ENCODE results near the gene DUXA. TPM values are rescaled to one million over a fixed set of nuclear protein-coding genes. Genes with fewer than 3 reads are reported as not detected.

DUXA gene
- total RNA-seq (2022; extraction: Qiagen RNA extraction; ENCODE audit: low read depth), result not detected in 5 replicates

GRCh38 chr19:57167385-57167784 lies at the start of gene DUXA:
Gene DUXA (minus strand): TSS chr19:57167485. CDS start chr19:57167443, 42 bp downstream.

GRCh38 chr19:57191141-57192076 lies 24.1 kb upstream of the DUXA start, which contains the start of gene ZNF264:
Gene ZNF264 (plus strand): TSS chr19:57191500. CDS start chr19:57191914, 414 bp downstream.

Other genes with a start within 250 kb of the DUXA start
- not detected in 5 replicates for gene USP29, start 47.5 kb downstream of the DUXA start, total RNA-seq (2022; extraction: Qiagen RNA extraction; ENCODE audit: low read depth)
- not detected in 5 replicates for gene ZIM3, start 22.3 kb downstream of the DUXA start, total RNA-seq (2022; extraction: Qiagen RNA extraction; ENCODE audit: low read depth)
- 6.8 to 9.0 TPM (median 7.4 TPM) in 5 replicates for gene ZNF264, start 24.0 kb upstream of the DUXA start, total RNA-seq (2022; extraction: Qiagen RNA extraction; ENCODE audit: low read depth)
- gene AURKC, start 63.5 kb upstream of the DUXA start, total RNA-seq (2022; extraction: Qiagen RNA extraction; ENCODE audit: low read depth), result 0.23 to 0.73 TPM (median 0.37 TPM) in 5 replicates
- gene ZNF805, start 73.1 kb upstream of the DUXA start, total RNA-seq (2022; extraction: Qiagen RNA extraction; ENCODE audit: low read depth), result 1.2 to 2.4 TPM (median 2.0 TPM) in 5 replicates
- gene ZNF460, start 113.0 kb upstream of the DUXA start, total RNA-seq (2022; extraction: Qiagen RNA extraction; ENCODE audit: low read depth), result 0.89 to 1.2 TPM (median 0.96 TPM) in 5 replicates
- 0.78 to 1.7 TPM (median 1.4 TPM) in 5 replicates for gene ZNF543, start 153.0 kb upstream of the DUXA start, total RNA-seq (2022; extraction: Qiagen RNA extraction; ENCODE audit: low read depth)
- gene ZNF304, start 183.8 kb upstream of the DUXA start, total RNA-seq (2022; extraction: Qiagen RNA extraction; ENCODE audit: low read depth), result 2.0 to 2.5 TPM (median 2.3 TPM) in 5 replicates
- gene TRAPPC2B, start 196.1 kb upstream of the DUXA start, total RNA-seq (2022; extraction: Qiagen RNA extraction; ENCODE audit: low read depth), result 15.8 to 18.0 TPM (median 16.3 TPM) in 5 replicates
- gene ZNF547, start 196.1 kb upstream of the DUXA start, total RNA-seq (2022; extraction: Qiagen RNA extraction; ENCODE audit: low read depth), result 1.4 to 2.2 TPM (median 1.7 TPM) in 5 replicates
- gene ZNF548, start 222.4 kb upstream of the DUXA start, total RNA-seq (2022; extraction: Qiagen RNA extraction; ENCODE audit: low read depth), result 2.2 to 4.6 TPM (median 3.9 TPM) in 5 replicates
- 4.0 to 7.4 TPM (median 4.9 TPM) in 5 replicates for gene ZNF17, start 243.7 kb upstream of the DUXA start, total RNA-seq (2022; extraction: Qiagen RNA extraction; ENCODE audit: low read depth)